Esophagus squamous epithelium (tissue), 5 donors: ENCODE data around the gene CLEC4G. TPM values are rescaled to one million over a fixed set of nuclear protein-coding genes. Genes with fewer than 3 reads are reported as not detected.

Experiments used
- DNase-seq: peaks from one replicate; lab custom pipeline; 2025; lab: John Stamatoyannopoulos, UW
- H3K27ac ChIP-seq, 4 donors: fragments of 200-600 bp; sonication (generic); one replicate each; pipeline ENCODE4 v1.5.1; 2016 to 2019; ENCODE audit warnings: mild to moderate bottlenecking in 1 of 4
- H3K27me3 ChIP-seq, 4 donors: fragments of 200-600 bp; sonication (generic); 1 replicate in 3 of 4; 2 replicates in 1 of 4; pipeline versions ENCODE4 v1.5.1 to v1.6.0; 2017 to 2021; ENCODE audit warnings: antibody characterized with exemption in 1 of 4
- H3K36me3 ChIP-seq, 3 donors: fragments of 200-600 bp; sonication (generic); one replicate each; pipeline ENCODE4 v1.5.1; 2016 to 2019
- H3K4me1 ChIP-seq, 3 donors: fragments of 200-600 bp; sonication (generic); one replicate each; pipeline ENCODE4 v1.5.1; 2017 to 2019
- H3K4me3 ChIP-seq, 4 donors: fragments of 200-600 bp; sonication (generic); 1 replicate in 3 of 4; 2 replicates in 1 of 4; pipeline ENCODE4 v1.5.1; 2016 to 2019; ENCODE audit warnings: mild to moderate bottlenecking in 2 of 4, moderate library complexity in 1 of 4
- H3K9me3 ChIP-seq, 3 donors: fragments of 200-600 bp; sonication (generic); one replicate each; pipeline ENCODE4 v1.5.1; 2016 to 2019
- POLR2A ChIP-seq, 4 donors: fragments of 450-650 bp; IDR thresholded peaks; one replicate each; pipeline ENCODE4 v1.6.1; 2017; ENCODE audit warnings: antibody characterized with exemption in 4 of 4, mild to moderate bottlenecking in 4 of 4, moderate library complexity in 3 of 4
- WGBS, 2 donors: methylation state at CpG; one replicate each; pipeline ENCODE4 v1.1.5; 2018; 5-methylcytosine and 5-hydroxymethylcytosine counted together
- intact Hi-C: fragments of 100-400 bp; cut with DNase I; formaldehyde crosslinking; loops from one replicate; pipeline ENCODE4 v1.15.0; 2022
- total RNA-seq, 4 donors: library from RNA; depleted of rRNA; stranded (reverse); fragments of >200 nt; gene quantifications; one replicate each; pipeline ENCODE4 v1.1.0, GENCODE V29; 2016
- TF ChIP-seq, protein P1 (sequence below), 6 experiments: fragments of 450-650 bp in 4 of 6; fragments of 200-600 bp in 2 of 6; sonication (generic) in 2 of 6; IDR thresholded peaks; one replicate each; pipeline ENCODE4 v1.5.1; 2016 to 2019; ENCODE audit warnings: antibody characterized with exemption in 6 of 6, mild to moderate bottlenecking in 4 of 6, moderate library complexity in 4 of 6
- donor health status: DM: yes; HTN: yes; CAD: no.

Gene CLEC4G
- total RNA-seq, 4 donors from 2014 or later, result 0.18 to 3.2 (median 1.1) TPM; not detected in 1

DNA sequence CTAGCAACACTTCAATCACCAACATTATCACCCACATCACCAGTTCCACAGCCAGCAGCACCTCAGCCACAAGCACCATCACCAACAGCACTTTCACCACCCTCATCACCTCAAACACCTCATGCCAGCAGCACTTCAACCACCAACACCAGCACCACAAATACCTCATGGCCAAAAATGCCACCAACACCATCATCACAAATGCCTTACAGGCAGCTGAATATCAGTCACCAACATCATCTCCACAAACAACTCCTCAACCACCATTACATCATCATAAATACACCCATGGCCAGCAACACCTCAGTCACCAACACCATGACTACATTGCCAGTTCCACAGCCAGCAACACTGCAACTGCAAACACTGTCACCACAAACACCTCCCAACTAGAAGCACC, 40.4 kb downstream of the CLEC4G start:
- Histone ChIP-seq H3K4me1 (no peaks in the 10 kb centered on the region), H3K27me3 (peaks cover 0 to 33% (median 0%) of the 10 kb centered on the region in 4 donors), H3K27ac (no peak overlapping the region), H3K36me3 (no peaks in the 10 kb centered on the region), H3K9me3 (no peaks in the 10 kb centered on the region), H3K4me3 (no peak overlapping the region)
- TF ChIP-seq, protein P1, sequence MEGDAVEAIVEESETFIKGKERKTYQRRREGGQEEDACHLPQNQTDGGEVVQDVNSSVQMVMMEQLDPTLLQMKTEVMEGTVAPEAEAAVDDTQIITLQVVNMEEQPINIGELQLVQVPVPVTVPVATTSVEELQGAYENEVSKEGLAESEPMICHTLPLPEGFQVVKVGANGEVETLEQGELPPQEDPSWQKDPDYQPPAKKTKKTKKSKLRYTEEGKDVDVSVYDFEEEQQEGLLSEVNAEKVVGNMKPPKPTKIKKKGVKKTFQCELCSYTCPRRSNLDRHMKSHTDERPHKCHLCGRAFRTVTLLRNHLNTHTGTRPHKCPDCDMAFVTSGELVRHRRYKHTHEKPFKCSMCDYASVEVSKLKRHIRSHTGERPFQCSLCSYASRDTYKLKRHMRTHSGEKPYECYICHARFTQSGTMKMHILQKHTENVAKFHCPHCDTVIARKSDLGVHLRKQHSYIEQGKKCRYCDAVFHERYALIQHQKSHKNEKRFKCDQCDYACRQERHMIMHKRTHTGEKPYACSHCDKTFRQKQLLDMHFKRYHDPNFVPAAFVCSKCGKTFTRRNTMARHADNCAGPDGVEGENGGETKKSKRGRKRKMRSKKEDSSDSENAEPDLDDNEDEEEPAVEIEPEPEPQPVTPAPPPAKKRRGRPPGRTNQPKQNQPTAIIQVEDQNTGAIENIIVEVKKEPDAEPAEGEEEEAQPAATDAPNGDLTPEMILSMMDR (IDR thresholded peaks at IDR 0.05), result no peak
- TF ChIP-seq POLR2A (IDR thresholded peaks at IDR 0.05), result no peak
- no peak for DNase-seq
- intact Hi-C loops, result no loop called here

DNA sequence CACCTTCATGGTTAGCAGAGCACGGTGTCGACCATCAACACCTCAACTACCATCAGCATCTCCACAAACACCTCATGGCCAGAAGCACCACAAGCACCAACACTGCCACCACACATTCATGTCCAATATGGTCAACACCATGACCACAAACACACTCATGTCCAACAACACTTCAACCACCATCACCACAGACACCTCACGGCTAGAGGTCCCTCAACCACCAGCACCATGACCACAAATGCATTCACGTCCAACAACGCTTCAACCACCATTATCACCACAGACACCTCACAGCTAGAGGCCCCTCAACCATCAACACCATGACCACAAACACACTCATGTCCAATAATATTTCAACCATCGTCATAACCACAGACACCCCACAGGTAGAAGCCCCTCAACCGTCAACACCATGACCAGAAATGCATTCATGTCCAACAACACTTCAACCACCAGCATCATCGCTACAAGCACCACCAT, 41.1 kb downstream of the CLEC4G start:
- Histone ChIP-seq H3K4me1 (no peaks in the 10 kb centered on the region), H3K36me3 (no peaks in the 10 kb centered on the region), H3K27me3 (peaks cover 0 to 33% (median 0%) of the 10 kb centered on the region in 4 donors), H3K4me3 (no peak overlapping the region), H3K27ac (no peak overlapping the region), H3K9me3 (no peaks in the 10 kb centered on the region)
- intact Hi-C loops, result no loop called here
- TF ChIP-seq, protein P1 (IDR thresholded peaks at IDR 0.05), result no peak
- TF ChIP-seq POLR2A (IDR thresholded peaks at IDR 0.05), result no peak
- 83 to 87% methylated on average over 8 of the region's 8 CpGs for WGBS, 2 donors
- no peak for DNase-seq

DNA sequence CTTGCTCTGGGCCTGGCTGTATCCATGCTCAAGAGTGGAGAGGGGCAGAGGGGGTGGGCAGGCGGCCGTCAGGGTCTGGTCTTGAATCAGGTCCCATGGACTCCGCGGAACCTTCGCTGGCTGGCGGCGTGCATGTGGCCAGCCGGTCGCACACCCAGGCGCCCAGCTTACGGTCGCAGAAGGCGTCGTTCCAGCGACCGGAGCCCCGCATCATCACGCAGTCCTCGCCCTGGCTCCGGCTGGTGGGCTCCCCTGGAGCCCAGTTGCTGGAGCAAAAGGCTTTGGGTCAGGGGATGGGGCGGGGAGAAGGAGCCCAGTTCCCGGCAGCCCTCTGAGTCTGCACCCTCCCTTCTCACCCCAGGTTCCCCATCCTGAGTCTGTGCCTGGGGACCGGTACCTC, 42.7 kb downstream of the CLEC4G start:
- H3K27me3 ChIP-seq, result peaks cover 0 to 27% (median 0%) of the 10 kb centered on the region in 4 donors
- no peak for DNase-seq
- H3K4me1 ChIP-seq, result no peaks in the 10 kb centered on the region
- H3K36me3 ChIP-seq, result peaks cover 0 to 14% (median 0%) of the 10 kb centered on the region in 3 donors
- 45 to 51% methylated on average over 3 to 15 of the region's 23 CpGs for WGBS, 2 donors
- H3K9me3 ChIP-seq, result no peaks in the 10 kb centered on the region
- intact Hi-C loops, result loop anchor here (10.0 kb wide), 1 partner anchor 106 kb away; no protein-coding TSS in a partner anchor
- H3K27ac ChIP-seq, result no peak overlapping the region
- H3K4me3 ChIP-seq, result no peak overlapping the region
- TF ChIP-seq POLR2A (IDR thresholded peaks at IDR 0.05), result no peak
- TF ChIP-seq, protein P1 (IDR thresholded peaks at IDR 0.05), result no peak

DNA sequence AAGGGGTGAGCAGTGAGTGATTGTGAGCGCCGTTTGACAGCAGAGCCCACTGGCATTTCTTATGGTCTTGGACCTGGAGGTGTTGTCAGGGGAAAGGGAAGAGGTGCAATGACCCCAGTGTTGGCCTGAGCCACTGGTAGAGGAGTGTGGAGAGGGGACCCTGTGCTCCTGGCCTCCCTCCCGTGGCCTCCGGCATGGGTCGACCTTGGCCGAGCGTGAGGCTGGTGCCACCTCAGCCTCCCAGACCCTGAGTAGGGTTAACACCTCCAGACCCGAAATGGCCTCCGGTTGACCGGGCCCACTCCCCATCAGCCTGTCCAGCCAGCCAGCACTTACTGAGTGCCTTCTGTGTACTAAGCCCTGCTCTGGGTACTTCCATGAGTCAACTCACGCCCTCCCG, 44.7 kb downstream of the CLEC4G start:
- TF ChIP-seq POLR2A (IDR thresholded peaks at IDR 0.05), result no peak
- TF ChIP-seq, protein P1 (IDR thresholded peaks at IDR 0.05), result no peak
- Histone ChIP-seq H3K27ac (no peak overlapping the region), H3K27me3 (peaks cover 0 to 27% (median 0%) of the 10 kb centered on the region in 4 donors), H3K4me1 (peaks cover 0 to 6% (median 2%) of the 10 kb centered on the region in 3 donors), H3K36me3 (peaks cover 5 to 34% (median 10%) of the 10 kb centered on the region in 3 donors), H3K4me3 (no peak overlapping the region), H3K9me3 (no peaks in the 10 kb centered on the region)
- 86 to 88% methylated on average over 7 to 10 of the region's 12 CpGs for WGBS, 2 donors
- DNase-seq, result no peak
- intact Hi-C loops, result loop anchor here (10.0 kb wide), 1 partner anchor 108 kb away; no protein-coding TSS in a partner anchor

DNA sequence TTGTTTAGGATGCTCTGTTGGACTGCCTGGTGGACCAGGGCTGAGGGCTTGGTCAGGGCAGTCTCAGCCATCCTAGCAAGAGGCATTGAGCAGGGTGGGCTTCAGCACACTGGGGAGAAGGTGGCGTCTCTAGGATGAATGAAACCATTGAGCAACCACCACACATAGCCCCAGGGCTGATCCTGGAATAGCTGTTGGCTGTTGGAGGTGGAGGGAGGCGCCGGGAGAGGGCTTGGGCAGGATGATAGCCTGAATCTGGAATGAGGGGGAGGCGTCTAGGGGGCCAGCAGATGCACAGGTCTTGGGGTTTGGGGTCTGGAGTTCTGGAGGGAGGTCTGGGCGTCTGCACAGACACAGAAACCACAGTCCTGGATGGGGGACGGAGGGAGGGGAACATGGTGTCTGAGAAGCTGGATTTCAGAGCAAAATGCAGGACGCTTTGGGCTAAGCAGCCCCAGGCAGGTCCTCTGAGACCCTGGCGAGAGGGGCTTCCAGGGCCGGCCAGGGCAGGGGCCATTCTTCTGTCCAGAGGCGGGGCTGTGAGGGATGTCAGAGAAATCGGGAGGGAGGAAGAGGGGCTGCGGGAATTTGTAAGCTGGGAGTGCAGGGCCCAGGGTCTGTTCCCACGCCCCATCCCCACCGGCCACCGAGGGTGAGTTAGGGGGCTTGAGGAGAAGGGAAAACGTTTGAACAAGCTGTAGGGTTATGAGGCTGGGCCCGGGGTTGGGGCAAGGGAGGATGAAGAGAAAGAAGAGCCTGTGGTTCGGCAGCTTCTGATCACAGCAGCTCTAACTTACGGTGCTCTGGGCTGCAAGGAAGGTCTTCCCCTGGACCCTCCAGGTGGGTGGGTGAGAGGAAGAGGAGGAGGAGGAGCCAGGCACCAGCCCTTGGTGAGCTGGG, 46.1 kb downstream of the CLEC4G start:
- Histone ChIP-seq H3K9me3 (no peaks in the 10 kb centered on the region), H3K27ac (no peak overlapping the region), H3K4me1 (peaks cover 4 to 17% (median 6%) of the 10 kb centered on the region in 3 donors), H3K36me3 (peaks cover 5 to 36% (median 10%) of the 10 kb centered on the region in 3 donors), H3K27me3 (peaks cover 0 to 23% (median 0%) of the 10 kb centered on the region in 4 donors), H3K4me3 (no peak overlapping the region)
- no peak for DNase-seq
- 42 to 53% methylated on average over 14 to 17 of the region's 19 CpGs for WGBS, 2 donors
- intact Hi-C loops, result loop anchor here (10.0 kb wide), 1 partner anchor 109 kb away; no protein-coding TSS in a partner anchor
- TF ChIP-seq POLR2A (IDR thresholded peaks at IDR 0.05), result no peak
- TF ChIP-seq, protein P1 (IDR thresholded peaks at IDR 0.05), result no peak
